ENCODE measurements around the gene RCC1.

RCC1 gene

DNA sequence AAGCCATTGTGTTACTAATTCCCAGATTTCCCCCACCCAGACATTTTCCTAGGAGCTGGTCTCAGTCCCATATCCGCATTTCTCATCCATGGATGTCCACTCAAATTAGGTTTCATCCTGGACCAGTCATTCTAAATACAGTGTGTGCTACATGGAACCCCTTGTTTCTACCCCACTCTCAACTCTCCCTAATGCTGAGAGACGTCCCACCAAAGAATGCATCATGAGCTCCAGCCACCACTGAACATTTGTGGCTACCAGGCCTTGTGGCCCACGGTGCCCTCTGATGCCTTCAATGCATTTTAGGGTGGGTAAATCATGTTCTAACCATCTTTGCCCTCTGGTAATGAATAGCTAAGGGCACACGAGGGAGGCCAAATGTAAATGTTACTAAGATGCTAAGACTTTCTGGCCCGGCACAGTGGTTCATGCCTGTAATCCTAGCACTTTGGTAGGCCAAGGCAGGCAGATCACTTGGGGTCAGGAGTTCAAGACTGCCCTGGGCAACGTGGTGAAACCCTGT is 72.9 kb downstream of the RCC1 start:
- Histone ChIP-seq H3K27ac (no peak overlapping the region), H3K36me3 (ENCODE audit: control insufficient read depth, insufficient read depth, low read length) (no peaks in the 10 kb centered on the region)

DNA sequence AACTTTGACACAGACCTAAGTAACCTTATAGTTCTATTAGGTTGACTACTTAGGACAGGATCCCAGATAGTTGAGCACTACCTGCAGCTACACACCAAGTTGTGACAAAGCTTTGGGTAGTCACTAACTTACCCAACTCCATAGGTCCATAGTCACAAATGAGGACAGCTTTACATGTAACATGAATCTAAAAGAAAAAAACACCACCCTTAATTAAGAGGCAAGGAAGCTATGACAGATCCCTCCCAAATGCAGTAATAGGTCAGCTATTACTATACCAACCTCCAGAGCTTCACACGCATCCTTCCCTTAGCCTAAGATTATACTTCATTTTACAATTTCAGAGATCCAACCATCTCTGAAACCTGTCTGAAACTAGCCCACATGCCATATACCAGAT is 73.6 kb downstream of the RCC1 start:
- H3K4me3 ChIP-seq (ENCODE audit: low read depth, low read length): no peak overlapping the region
- no peaks in the 10 kb centered on the region for H3K9me3 ChIP-seq (ENCODE audit: control insufficient read depth, low read length)
- no peak overlapping the region for H3K27ac ChIP-seq
- no peaks in the 10 kb centered on the region for H3K79me2 ChIP-seq
- H3K9ac ChIP-seq: no peak overlapping the region
- H3K36me3 ChIP-seq (ENCODE audit: control insufficient read depth, insufficient read depth, low read length): no peaks in the 10 kb centered on the region
- TF ChIP-seq, protein P1, sequence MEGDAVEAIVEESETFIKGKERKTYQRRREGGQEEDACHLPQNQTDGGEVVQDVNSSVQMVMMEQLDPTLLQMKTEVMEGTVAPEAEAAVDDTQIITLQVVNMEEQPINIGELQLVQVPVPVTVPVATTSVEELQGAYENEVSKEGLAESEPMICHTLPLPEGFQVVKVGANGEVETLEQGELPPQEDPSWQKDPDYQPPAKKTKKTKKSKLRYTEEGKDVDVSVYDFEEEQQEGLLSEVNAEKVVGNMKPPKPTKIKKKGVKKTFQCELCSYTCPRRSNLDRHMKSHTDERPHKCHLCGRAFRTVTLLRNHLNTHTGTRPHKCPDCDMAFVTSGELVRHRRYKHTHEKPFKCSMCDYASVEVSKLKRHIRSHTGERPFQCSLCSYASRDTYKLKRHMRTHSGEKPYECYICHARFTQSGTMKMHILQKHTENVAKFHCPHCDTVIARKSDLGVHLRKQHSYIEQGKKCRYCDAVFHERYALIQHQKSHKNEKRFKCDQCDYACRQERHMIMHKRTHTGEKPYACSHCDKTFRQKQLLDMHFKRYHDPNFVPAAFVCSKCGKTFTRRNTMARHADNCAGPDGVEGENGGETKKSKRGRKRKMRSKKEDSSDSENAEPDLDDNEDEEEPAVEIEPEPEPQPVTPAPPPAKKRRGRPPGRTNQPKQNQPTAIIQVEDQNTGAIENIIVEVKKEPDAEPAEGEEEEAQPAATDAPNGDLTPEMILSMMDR (IDR thresholded peaks at IDR 0.05): no peak
- H3K27me3 ChIP-seq (ENCODE audit: control insufficient read depth, insufficient read depth, low read length): no peaks in the 10 kb centered on the region
- no peak overlapping the region for H3K4me2 ChIP-seq (ENCODE audit: low read length)
- no peaks in the 10 kb centered on the region for H3K4me1 ChIP-seq
- H2AFZ ChIP-seq: no peak overlapping the region

More for the DNA sequence above, 72.9 kb downstream of the RCC1 start:
- H3K9me3 ChIP-seq (ENCODE audit: control insufficient read depth, low read length): no peaks in the 10 kb centered on the region
- no peak overlapping the region for H3K4me2 ChIP-seq (ENCODE audit: low read length)
- no peak overlapping the region for H3K9ac ChIP-seq
- H2AFZ ChIP-seq: no peak overlapping the region
- no peak overlapping the region for H3K4me3 ChIP-seq (ENCODE audit: low read depth, low read length)
- TF ChIP-seq, protein P1 (IDR thresholded peaks at IDR 0.05): no peak
- H3K27me3 ChIP-seq (ENCODE audit: control insufficient read depth, insufficient read depth, low read length): no peaks in the 10 kb centered on the region
- H3K4me1 ChIP-seq: no peaks in the 10 kb centered on the region
- no peaks in the 10 kb centered on the region for H3K79me2 ChIP-seq

DNA sequence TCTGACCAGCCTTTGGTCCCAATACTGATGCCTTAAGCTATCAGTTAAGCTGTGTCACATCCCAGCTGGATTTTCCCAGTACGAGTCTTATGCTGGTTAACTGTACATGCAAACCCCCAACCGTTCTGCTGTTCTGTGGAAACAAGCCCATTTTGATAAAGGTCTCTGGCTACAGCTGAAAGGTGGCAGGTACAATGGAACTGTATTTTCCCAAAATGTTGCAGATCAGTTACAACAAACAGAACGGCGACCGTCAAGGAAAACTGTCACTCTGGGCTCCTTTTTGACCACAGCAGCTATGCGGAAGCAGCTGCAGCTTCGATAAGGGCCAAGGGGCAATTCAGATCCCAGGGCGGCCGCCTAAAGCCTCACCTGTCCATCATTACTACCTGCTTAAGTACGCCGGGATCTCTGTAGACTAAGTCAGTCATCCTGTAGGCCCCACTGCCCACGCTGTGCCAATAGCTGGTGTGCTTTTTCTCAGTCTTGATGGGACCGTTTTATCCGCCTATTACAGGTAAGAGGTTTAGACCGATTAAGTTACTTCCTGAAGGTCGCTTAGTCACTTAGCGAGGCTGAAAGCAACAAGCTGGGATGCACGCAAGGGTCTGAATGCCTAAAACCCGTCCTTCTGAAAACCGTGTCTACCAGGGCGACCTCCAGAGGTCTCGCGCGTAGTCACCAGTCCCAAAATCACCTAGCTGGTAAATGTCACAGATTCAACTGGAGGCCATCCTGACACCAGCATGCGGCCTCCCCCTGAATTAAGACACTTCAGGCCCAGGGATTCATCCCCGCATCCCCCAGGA is 75.1 kb downstream of the RCC1 start:
- TF ChIP-seq, protein P1 (IDR thresholded peaks at IDR 0.05): no peak
- peak overlapping the region; percentile 94 for H2AFZ ChIP-seq
- peak overlapping the region; percentile 69 for H3K27ac ChIP-seq
- peak overlapping the region; percentile 73 for H3K9ac ChIP-seq
- no peaks in the 10 kb centered on the region for H3K36me3 ChIP-seq (ENCODE audit: control insufficient read depth, insufficient read depth, low read length)
- peak overlapping the region; percentile 83 for H3K4me3 ChIP-seq (ENCODE audit: low read depth, low read length)
- H3K4me2 ChIP-seq (ENCODE audit: low read length): peak overlapping the region; percentile 91
- no peaks in the 10 kb centered on the region for H3K4me1 ChIP-seq
- H3K27me3 ChIP-seq (ENCODE audit: control insufficient read depth, insufficient read depth, low read length): no peaks in the 10 kb centered on the region
- no peaks in the 10 kb centered on the region for H3K9me3 ChIP-seq (ENCODE audit: control insufficient read depth, low read length)
- H3K79me2 ChIP-seq: no peaks in the 10 kb centered on the region

DNA sequence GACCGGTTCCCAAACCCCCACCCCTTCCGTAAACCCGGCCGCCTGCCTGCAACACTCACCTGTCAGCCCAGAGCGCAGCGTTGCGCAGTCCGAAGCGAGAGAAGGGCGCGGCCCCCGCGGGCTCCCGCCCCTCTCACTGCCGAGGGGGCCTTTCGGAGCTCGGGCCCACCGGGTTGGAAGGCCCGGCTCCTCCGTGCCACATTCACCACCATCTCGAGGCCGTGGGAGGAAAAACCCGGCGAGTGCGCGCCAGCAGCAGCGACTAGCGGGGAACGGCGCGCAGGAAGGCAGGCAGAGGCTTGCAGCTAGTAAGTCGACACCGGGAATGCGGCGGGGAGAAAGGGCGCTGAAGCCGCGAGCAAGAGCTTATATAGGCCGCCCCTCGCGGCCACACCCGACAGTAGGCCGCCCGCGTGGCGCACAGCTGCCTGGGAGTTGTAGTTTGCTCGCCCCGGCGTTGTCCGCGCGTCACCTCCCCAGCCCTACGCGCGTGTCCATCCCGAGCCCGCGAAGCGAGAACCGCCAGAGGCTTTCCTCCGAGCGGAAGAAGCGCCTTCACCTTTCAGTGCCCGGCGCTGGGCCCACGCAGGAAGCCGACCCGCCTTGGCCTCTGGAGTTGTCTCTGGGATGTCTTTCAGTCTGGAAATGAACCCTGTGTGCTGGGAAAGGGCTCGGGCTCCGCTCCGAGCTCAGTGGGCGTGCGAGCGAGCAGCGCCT is 75.8 kb downstream of the RCC1 start:
- no peaks in the 10 kb centered on the region for H3K36me3 ChIP-seq (ENCODE audit: control insufficient read depth, insufficient read depth, low read length)
- peak overlapping the region; percentile 73 for H3K9ac ChIP-seq
- TF ChIP-seq, protein P1 (IDR thresholded peaks at IDR 0.05): no peak
- H3K4me1 ChIP-seq: no peaks in the 10 kb centered on the region
- no peaks in the 10 kb centered on the region for H3K9me3 ChIP-seq (ENCODE audit: control insufficient read depth, low read length)
- H3K4me2 ChIP-seq (ENCODE audit: low read length): peak overlapping the region; percentile 91
- H3K4me3 ChIP-seq (ENCODE audit: low read depth, low read length): peak overlapping the region; percentile 83
- no peaks in the 10 kb centered on the region for H3K27me3 ChIP-seq (ENCODE audit: control insufficient read depth, insufficient read depth, low read length)
- H3K27ac ChIP-seq: peak overlapping the region; percentile 69
- peak overlapping the region; percentile 94 for H2AFZ ChIP-seq
- no peaks in the 10 kb centered on the region for H3K79me2 ChIP-seq
